GM18520 (cell line): Measurements from ENCODE around the gene BEX3.
"Not testable (repeated sequence)": the region's sequence is repeated elsewhere in the genome, so short reads cannot be mapped to it uniquely, and the experiment has no call there.

Experiments
- ATAC-seq: cut with Tn5 transposase; IDR thresholded peaks from one replicate; pipeline ENCODE4 v1.9.1; 2021; ENCODE audit not compliant: unreplicated experiment

Gene BEX3

DNA sequence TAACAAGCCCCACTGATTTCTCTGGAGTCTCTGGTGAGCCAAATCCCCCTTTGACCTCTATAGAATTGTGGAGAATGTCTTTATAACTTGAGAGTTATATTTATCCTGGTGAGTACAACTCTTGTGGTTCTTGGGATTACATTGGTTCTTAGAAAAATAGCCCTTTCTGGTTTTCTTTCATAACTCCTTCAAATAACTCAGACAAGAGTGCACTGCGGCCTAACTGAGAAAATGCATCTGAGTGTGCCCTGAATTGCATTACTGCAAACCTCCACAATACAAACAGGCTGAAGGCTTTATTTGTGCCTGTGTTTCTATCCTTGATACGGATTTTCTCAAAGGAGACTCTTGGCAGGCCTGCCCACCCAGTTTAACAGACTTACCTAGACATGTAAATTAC, 2.7 kb downstream of the BEX3 start:
- no peak for ATAC-seq

DNA sequence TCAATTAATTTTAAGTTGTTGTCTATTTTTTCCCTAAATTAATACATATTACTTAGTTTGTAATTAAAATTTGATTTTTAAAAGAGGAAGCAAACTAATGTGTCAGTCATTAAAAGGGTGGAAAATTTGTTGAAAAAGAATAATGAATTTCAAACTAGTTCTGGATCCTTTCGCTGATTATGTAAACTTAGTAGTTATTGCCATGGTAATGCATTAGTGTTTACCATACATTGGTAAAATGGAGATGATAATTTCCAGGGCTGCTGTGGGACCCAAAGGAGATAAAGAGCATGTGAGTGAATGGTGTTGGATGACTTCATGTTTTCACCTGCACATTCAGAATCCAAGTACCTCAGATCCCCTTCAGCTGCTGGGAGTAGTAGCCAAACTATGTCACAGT, 6.5 kb downstream of the BEX3 start:
- ATAC-seq = no peak

DNA sequence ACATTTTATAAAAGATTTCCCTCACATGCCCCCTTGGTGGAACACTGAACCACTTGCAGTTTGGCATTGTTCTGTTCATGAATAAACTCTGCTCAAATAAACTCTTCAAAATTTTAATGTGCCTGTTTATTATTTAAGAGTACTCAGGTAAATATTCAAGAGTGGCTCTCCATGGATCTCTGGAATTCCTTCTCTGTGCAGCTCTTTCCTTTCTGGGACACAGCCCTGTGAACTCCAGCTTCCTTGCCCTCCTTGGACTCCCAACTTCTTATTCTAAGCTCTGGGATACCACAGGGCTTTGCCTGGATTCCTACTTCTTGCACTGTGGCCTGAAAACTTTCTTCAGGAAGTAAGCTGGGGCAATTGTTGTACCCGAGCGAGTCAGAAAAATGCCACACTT, 8.3 kb downstream of the BEX3 start:
- ATAC-seq = no peak

DNA sequence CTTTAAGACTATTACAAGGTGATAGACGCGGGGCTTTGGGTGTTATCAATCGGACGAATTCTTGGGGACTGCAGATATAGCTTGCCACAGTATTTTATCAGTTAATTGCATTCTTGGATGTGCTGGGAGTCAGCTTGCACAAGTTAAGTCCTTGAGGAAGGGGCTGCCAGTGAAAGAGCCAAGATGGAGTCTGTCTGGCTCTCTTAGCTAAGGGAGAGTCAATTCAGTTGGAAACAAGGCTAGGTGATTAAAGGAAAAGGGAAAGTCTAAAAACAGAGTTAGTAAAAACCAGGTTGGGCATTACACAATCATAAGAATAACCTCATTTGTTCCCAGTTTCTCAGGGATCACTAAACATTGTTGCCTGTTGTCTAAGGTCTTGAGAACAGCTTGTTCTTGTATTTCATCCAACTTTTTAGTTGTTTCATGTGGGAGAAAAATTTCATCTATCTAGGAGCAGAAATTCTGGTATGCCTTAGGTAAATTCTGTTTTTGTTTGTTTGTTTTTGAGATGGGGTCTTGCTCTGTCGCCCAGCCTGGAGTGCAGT, 9.0 kb downstream of the BEX3 start:
- not testable (repeated sequence) for ATAC-seq

DNA sequence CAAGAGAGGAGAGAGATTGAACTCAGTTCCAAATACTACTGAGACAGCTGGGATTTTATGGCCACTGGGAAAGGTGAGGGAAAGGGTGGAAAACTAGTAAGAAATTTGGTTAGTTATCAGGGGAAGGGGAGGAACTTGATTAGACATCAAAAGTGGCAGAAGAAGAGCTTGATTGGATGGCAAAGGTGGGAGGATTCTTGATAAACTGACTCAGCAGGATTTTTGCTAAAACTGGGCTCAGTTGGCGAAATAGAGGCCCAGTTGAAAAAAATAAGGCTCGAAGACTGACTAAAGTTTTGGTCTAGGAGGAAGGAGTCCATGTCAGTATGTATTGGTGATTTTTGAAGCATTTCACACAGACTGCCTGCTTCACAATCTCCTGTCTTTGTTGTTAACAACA, 10.0 kb downstream of the BEX3 start:
- ATAC-seq = no peak

GRCh38 chrX:103393487-103393886, 17.1 kb downstream of the BEX3 start:
- ATAC-seq = no peak

- ATAC-seq = no peak
Measured at GRCh38 chrX:103396186-103396585, 19.8 kb downstream of the BEX3 start.

- no peak for ATAC-seq
Measured at GRCh38 chrX:103396660-103397059, 20.3 kb downstream of the BEX3 start.

DNA sequence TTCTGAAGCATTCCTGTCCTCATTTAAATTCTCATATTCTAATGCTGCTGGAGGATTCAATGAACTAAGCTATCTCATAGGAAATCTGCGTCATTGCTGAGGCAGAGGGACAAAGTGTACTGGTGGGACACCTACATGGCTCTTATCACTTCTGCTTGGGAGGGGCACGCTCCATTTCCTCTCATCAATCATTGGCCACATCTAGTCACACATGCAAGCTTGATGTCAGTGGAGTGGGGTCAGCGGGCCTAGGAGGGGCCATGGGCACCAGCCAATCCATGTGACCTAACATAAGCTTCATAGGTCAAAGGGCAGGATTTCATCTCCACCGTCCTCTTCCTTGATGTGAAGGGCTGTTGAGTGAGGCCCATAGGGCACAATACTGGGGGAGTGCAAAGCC, 21.4 kb downstream of the BEX3 start:
- no peak for ATAC-seq

GRCh38 chrX:103398421-103398864, 22.1 kb downstream of the BEX3 start:
- no peak for ATAC-seq

GRCh38 chrX:103399744-103400143, 23.4 kb downstream of the BEX3 start:
- ATAC-seq = no peak

GRCh38 chrX:103400931-103401330, 24.6 kb downstream of the BEX3 start:
- no peak for ATAC-seq

DNA sequence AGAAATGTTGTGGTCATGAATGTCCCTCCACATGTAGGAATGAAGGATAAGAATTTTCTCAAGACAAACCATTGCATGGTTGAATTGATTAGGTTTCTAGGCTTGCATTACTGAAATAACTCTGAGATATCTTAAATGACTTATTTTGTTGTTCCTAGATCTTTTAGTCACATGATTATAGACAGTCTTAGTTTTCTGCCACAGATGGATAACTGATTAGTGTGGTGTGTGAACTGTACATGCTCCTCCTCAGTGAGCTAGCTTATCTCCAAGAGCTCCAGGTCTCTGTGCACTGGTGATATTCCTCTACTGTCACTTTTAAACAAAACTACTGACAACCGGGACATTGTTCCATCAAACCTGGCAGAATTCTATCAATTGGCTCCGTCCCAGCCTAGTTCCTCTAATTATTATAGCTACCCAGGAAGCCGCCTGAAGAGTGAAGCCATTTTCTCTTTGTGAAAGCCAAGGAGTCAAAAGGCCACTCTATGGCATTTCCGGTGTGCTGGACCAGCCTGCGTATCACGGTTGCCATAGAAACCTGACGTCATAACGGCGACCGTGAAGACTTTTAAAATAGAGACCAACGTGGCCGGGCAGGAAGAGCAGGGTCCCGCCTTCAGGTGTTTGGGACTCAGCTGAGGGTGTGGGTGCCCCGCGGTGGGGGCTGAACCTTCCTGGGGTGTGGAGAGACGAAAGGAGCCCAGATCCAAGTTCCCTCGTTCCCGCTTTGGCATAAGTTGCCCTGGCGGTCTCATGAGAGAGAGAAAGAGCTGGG, 28.1 kb downstream of the BEX3 start:
- peak; percentile 88 for ATAC-seq

DNA sequence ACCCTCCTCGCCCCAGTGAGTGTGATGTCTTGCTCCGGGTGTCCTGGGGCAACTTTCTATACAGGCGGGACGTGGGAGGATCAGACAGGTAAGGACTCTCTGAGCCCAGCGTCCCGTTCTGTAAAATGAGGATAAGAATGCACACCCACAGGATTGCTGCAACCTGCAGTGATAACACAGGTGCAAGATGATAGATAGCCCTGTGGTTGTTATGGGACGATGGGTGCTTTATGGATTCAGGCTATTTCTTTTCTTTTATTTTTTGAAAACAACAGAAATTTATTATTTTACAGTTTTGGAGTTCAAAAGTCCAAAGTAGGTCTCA, 28.6 kb downstream of the BEX3 start:
- no peak for ATAC-seq

- no peak for ATAC-seq
Measured at GRCh38 chrX:103406256-103406655, 29.9 kb downstream of the BEX3 start.

DNA sequence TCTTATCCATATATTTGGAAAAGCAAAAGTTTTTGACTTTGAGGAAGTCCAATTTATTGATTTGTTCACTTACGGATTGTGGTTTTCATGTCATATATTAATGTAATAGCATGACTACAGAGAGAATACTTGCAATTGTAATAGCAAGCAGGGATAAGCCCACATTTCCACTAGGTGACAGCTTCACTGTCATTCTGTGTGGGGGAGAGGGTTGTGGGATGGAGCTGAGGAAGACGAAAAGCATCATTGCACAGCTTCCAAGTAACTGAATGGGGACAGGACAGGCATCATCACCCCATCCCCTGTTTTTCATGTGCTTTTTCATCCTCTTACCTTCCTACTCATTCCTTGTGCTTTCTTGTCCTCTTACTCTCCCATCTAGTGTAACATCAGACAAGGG, 31.4 kb downstream of the BEX3 start:
- no peak for ATAC-seq

GRCh38 chrX:103411721-103412120, 35.4 kb downstream of the BEX3 start:
- not testable (repeated sequence) for ATAC-seq

DNA sequence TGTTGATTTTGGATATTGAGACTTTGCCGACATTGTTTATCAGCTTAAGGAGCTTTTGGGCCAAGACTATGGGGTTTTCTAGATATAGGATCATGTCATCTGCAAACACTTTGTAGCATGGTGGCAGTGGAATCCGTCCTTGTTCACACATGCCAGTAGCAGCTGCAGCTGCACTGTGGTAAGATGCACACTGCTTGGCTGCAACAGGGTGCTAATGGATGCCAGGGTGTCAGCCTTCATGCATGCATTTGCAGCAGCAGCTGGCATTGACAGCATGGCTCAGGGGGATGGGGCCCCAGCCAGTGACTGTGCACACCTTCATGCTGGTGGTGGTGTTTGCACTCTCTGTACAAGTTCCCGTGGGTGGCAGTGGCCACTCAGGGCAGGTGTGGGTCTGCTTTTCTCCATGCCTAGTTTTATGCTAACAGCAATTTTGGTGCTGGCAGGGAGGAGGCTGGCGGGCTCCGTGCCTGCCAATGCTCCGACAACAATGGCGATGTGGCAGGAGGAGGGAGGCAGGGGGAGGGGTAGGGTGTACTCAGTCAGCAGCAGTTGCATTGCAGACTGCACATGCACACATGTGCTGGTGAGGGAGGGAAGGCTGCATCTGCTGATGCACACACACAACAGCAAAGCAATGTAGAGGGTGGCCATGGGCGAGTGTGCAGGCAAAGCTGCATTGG, 37.5 kb downstream of the BEX3 start:
- no peak for ATAC-seq

- ATAC-seq = no peak
Measured at GRCh38 chrX:103414561-103414960, 38.2 kb downstream of the BEX3 start.

DNA sequence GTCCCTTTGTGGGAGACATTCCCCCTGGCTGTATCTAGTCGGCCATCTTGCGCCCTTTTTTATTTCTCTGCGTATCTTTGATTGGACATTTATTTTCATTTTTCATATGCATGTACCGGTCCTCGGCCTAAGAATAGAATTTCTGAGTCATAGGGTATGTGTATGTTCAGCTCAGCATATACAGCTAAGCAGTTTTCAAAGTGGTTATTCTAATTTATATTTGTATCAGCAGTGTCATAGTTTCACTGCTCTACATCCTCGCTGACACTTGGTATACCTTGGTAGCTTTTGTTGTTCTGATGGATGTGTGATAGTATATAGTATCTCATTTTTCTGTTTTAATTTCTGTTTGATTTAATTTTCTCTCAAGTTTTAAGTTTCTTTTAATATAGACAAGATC, 38.7 kb downstream of the BEX3 start:
- no peak for ATAC-seq

DNA sequence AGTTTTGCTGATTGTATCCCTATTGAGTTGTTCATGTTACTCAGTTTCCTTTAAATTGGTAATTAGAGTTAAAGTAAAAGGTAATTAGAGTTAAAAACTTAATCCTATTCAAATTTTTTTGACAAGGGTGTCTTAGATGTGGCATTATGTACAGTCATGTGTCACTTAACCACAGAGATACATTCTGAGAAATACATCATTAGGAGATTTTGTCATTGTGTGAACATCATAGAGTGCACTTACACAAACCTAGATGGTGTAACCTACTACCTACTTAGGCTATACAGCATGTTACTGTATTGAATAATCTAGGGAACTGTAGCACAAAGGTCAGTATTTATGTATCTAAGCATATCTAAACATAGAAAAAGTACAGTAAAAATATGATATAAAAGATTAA, 39.2 kb downstream of the BEX3 start:
- ATAC-seq = no peak

GRCh38 chrX:103417370-103417769, 41.0 kb downstream of the BEX3 start:
- no peak for ATAC-seq
